ENCODE data around the gene SLC12A8.

Gene SLC12A8

DNA sequence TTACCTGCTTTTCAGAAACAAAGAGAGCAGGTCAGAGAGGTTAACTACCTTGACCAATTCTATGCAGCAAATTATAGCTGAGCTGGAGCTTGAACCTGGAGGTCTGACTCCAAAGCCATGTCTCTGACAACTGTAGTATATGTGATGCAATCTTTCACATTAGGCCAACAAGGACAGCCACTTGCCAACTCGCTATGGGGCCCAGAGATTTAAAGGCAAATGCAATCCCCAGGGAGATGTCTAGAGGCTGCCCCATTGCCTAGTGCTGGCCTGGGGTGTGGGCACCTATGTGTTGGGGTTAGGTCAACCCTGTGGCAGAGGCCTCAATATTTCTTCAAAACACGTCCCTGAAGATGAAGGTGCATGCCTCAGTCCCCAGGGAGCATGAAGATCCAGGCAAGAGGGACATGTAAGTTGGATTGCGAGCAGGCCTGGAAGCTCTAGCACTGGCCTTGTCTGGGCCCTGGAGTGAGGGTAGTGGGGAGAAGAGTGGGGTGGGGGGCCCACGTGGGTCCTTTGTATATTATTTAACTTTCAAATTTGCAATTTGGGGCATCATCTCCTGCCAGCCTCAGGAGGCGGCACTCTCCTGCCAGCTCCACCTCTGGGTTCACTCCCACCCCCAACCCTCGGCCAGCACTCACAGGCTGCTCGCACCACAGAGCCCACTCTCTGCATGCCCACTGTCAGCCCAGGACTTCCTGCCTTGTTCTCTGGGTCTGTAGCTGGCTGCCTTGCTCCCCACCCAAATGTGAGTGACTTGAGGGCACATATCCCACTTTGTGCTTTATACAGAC, 64.3 kb downstream of the SLC12A8 start:
- H3K36me3 ChIP-seq (ENCODE audit: insufficient read depth, low read length): no peaks in the 10 kb centered on the region
- H3K4me1 ChIP-seq (ENCODE audit: insufficient read depth, low read length): peaks cover 22% of the 10 kb centered on the region
- H3K9me3 ChIP-seq (ENCODE audit: control insufficient read depth, insufficient read depth, low read length): no peaks in the 10 kb centered on the region
- no peak overlapping the region for H3K9ac ChIP-seq (ENCODE audit: low read depth, low read length)

GRCh38 chr3:125147491-125147820, 65.1 kb downstream of the SLC12A8 start:
- Histone ChIP-seq H3K9me3 (ENCODE audit: control insufficient read depth, insufficient read depth, low read length) (no peaks in the 10 kb centered on the region), H3K36me3 (ENCODE audit: insufficient read depth, low read length) (no peaks in the 10 kb centered on the region), H3K4me1 (ENCODE audit: insufficient read depth, low read length) (peaks cover 29% of the 10 kb centered on the region), H3K9ac (ENCODE audit: low read depth, low read length) (no peak overlapping the region)

- peaks cover 30% of the 10 kb centered on the region for H3K4me1 ChIP-seq (ENCODE audit: insufficient read depth, low read length)
- H3K9ac ChIP-seq (ENCODE audit: low read depth, low read length): no peak overlapping the region
- no peaks in the 10 kb centered on the region for H3K36me3 ChIP-seq (ENCODE audit: insufficient read depth, low read length)
- H3K9me3 ChIP-seq (ENCODE audit: control insufficient read depth, insufficient read depth, low read length): no peaks in the 10 kb centered on the region
Observed at GRCh38 chr3:125146626-125147490, 65.7 kb downstream of the SLC12A8 start.

- no peak overlapping the region for H3K9ac ChIP-seq (ENCODE audit: low read depth, low read length)
- H3K4me1 ChIP-seq (ENCODE audit: insufficient read depth, low read length): peaks cover 30% of the 10 kb centered on the region
- H3K9me3 ChIP-seq (ENCODE audit: control insufficient read depth, insufficient read depth, low read length): no peaks in the 10 kb centered on the region
- no peaks in the 10 kb centered on the region for H3K36me3 ChIP-seq (ENCODE audit: insufficient read depth, low read length)
Observed at GRCh38 chr3:125145751-125146475, 66.6 kb downstream of the SLC12A8 start.

- Histone ChIP-seq H3K4me1 (ENCODE audit: insufficient read depth, low read length) (peaks cover 32% of the 10 kb centered on the region), H3K9ac (ENCODE audit: low read depth, low read length) (no peak overlapping the region), H3K36me3 (ENCODE audit: insufficient read depth, low read length) (no peaks in the 10 kb centered on the region), H3K9me3 (ENCODE audit: control insufficient read depth, insufficient read depth, low read length) (no peaks in the 10 kb centered on the region)
Observed at GRCh38 chr3:125144653-125145314, 67.8 kb downstream of the SLC12A8 start.

- no peaks in the 10 kb centered on the region for H3K9me3 ChIP-seq (ENCODE audit: control insufficient read depth, insufficient read depth, low read length)
- H3K9ac ChIP-seq (ENCODE audit: low read depth, low read length): no peak overlapping the region
- no peaks in the 10 kb centered on the region for H3K36me3 ChIP-seq (ENCODE audit: insufficient read depth, low read length)
- peaks cover 30% of the 10 kb centered on the region for H3K4me1 ChIP-seq (ENCODE audit: insufficient read depth, low read length)
Observed at GRCh38 chr3:125143982-125144652, 68.4 kb downstream of the SLC12A8 start.

- Histone ChIP-seq H3K9ac (ENCODE audit: low read depth, low read length) (no peak overlapping the region), H3K36me3 (ENCODE audit: insufficient read depth, low read length) (no peaks in the 10 kb centered on the region), H3K9me3 (ENCODE audit: control insufficient read depth, insufficient read depth, low read length) (no peaks in the 10 kb centered on the region), H3K4me1 (ENCODE audit: insufficient read depth, low read length) (peaks cover 26% of the 10 kb centered on the region)
Observed at GRCh38 chr3:125143538-125143937, 69.0 kb downstream of the SLC12A8 start.

GRCh38 chr3:125142940-125143339, 69.6 kb downstream of the SLC12A8 start:
- H3K36me3 ChIP-seq (ENCODE audit: insufficient read depth, low read length): no peaks in the 10 kb centered on the region
- H3K9me3 ChIP-seq (ENCODE audit: control insufficient read depth, insufficient read depth, low read length): no peaks in the 10 kb centered on the region
- no peak overlapping the region for H3K9ac ChIP-seq (ENCODE audit: low read depth, low read length)
- peaks cover 26% of the 10 kb centered on the region for H3K4me1 ChIP-seq (ENCODE audit: insufficient read depth, low read length)

GRCh38 chr3:125142420-125142778, 70.1 kb downstream of the SLC12A8 start:
- H3K9me3 ChIP-seq (ENCODE audit: control insufficient read depth, insufficient read depth, low read length): no peaks in the 10 kb centered on the region
- H3K4me1 ChIP-seq (ENCODE audit: insufficient read depth, low read length): peaks cover 32% of the 10 kb centered on the region
- no peaks in the 10 kb centered on the region for H3K36me3 ChIP-seq (ENCODE audit: insufficient read depth, low read length)
- peak overlapping the region; percentile 52; the same call in 1 of the 2 replicates for H3K9ac ChIP-seq (ENCODE audit: low read depth, low read length)

- no peaks in the 10 kb centered on the region for H3K9me3 ChIP-seq (ENCODE audit: control insufficient read depth, insufficient read depth, low read length)
- peaks cover 33% of the 10 kb centered on the region for H3K4me1 ChIP-seq (ENCODE audit: insufficient read depth, low read length)
- H3K9ac ChIP-seq (ENCODE audit: low read depth, low read length): peak overlapping the region; percentile 52; the same call in 1 of the 2 replicates
- H3K36me3 ChIP-seq (ENCODE audit: insufficient read depth, low read length): no peaks in the 10 kb centered on the region
Observed at GRCh38 chr3:125141596-125142419, 70.7 kb downstream of the SLC12A8 start.

DNA sequence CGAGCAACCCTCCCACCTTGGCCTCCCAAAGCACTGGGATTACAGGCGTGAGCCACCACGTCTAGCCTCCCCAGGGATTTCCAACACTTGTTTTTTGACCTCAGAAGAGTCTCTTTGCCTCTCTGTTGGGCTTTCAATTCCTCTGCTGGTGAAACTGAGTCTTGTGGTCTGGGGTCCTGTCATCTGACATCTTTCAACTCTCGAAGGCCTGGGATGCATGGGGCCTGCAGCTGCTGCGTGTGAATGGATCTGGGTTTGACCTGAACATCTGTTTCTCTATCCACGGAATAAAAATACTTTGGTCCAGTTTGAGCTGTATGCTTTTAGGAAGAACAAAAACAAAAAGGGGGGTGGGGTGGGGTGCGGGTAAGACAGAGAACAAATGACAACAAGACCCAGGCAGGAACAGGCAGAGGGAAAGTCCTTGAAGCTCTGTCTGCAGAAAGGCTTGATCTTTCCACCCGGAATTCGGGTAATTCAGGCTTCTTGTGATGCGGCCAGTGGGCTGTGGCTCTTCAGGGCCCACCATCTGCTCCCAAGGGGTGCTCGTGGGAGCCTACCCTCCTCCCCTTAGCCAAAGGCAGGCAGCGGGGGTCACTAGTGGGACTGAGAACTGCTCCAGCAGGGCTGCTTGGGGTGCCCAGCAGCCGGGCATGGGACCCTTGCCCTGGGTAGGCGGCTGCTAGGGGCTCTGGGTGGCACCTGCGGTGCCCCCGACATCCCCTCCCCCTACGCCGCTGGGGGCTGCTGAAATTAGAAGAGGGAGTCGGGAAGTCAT, 71.5 kb downstream of the SLC12A8 start:
- peaks cover 33% of the 10 kb centered on the region for H3K4me1 ChIP-seq (ENCODE audit: insufficient read depth, low read length)
- peak overlapping the region; percentile 52; the same call in 1 of the 2 replicates for H3K9ac ChIP-seq (ENCODE audit: low read depth, low read length)
- H3K9me3 ChIP-seq (ENCODE audit: control insufficient read depth, insufficient read depth, low read length): no peaks in the 10 kb centered on the region
- H3K36me3 ChIP-seq (ENCODE audit: insufficient read depth, low read length): no peaks in the 10 kb centered on the region

GRCh38 chr3:125140011-125140817, 72.3 kb downstream of the SLC12A8 start:
- Histone ChIP-seq H3K4me1 (ENCODE audit: insufficient read depth, low read length) (peaks cover 33% of the 10 kb centered on the region), H3K9me3 (ENCODE audit: control insufficient read depth, insufficient read depth, low read length) (no peaks in the 10 kb centered on the region), H3K9ac (ENCODE audit: low read depth, low read length) (no peak overlapping the region), H3K36me3 (ENCODE audit: insufficient read depth, low read length) (no peaks in the 10 kb centered on the region)

Data from ES-I3 (cell line).